WTC11 (cell line): ENCODE results near the gene CDC20.

Source experiments
- KAT7 ChIP-seq: sonication (generic); formaldehyde crosslinking; IDR thresholded peaks from 2 replicates; pipeline ENCODE4 v1.8.1; 2023; ENCODE audit warnings: missing genetic modification reagents, mild to moderate bottlenecking, borderline replicate concordance
- USF2 ChIP-seq: sonication (generic); formaldehyde crosslinking; IDR thresholded peaks from 2 replicates; pipeline ENCODE4 v1.8.1; 2023; ENCODE audit warnings: mild to moderate bottlenecking, missing genetic modification reagents, moderate library complexity

- TF ChIP-seq USF2 (CRISPR knock-in tag): no peak
- TF ChIP-seq KAT7 (CRISPR knock-in tag): no peak
These were observed 39.0 kb upstream of the CDC20 start for GRCh38 chr1:43319766-43320165.
